HL-60 (cell line): Measurements from ENCODE around the gene ANAPC10.
A peak's percentile ranks its signal among the peaks of the same experiment; 100 is the strongest.

Experiments
- DNase-seq, 2 experiments: peaks; one replicate each; pipeline ENCODE4 v3.0.0-alpha.2; 2010 to 2020; ENCODE audit warnings: low read depth in 1 of 2, low spot score in 1 of 2
- H3K27ac ChIP-seq: fragments of 250-450 bp; sonication (Bioruptor Pico); replicated peaks from 2 replicates; pipeline ENCODE4 v1.5.1; 2020; ENCODE audit warnings: mild to moderate bottlenecking, moderate library complexity
- H3K27me3 ChIP-seq: fragments of 250-450 bp; sonication (Bioruptor Pico); 2 replicates; pipeline ENCODE4 v1.5.1; 2021; ENCODE audit warnings: mild to moderate bottlenecking, moderate library complexity; ENCODE audit not compliant: insufficient read depth, poor library complexity, severe bottlenecking
- H3K4me3 ChIP-seq: replicated peaks from 2 replicates; pipeline ENCODE4 v1.5.1; 2011; ENCODE audit warnings: mild to moderate bottlenecking, control low read depth, low read length; ENCODE audit not compliant: insufficient read depth
- CTCF ChIP-seq: IDR thresholded peaks from one replicate; pipeline ENCODE4 v1.5.1; 2011; ENCODE audit warnings: low read length, control low read depth, inconsistent platforms; ENCODE audit not compliant: insufficient read depth
- GABPA ChIP-seq: IDR thresholded peaks from 2 replicates; pipeline ENCODE4 v1.6.1; 2012; ENCODE audit warnings: low read depth
- POLR2AphosphoS5 ChIP-seq: IDR thresholded peaks from 2 replicates; pipeline ENCODE4 v1.6.1; 2012; ENCODE audit warnings: low read depth
- REST ChIP-seq: IDR thresholded peaks from 2 replicates; pipeline ENCODE4 v1.6.1; 2012; ENCODE audit warnings: low read depth; ENCODE audit not compliant: insufficient replicate concordance
- SPI1 ChIP-seq: IDR thresholded peaks from 2 replicates; pipeline ENCODE4 v1.6.1; 2012; ENCODE audit warnings: low read depth, mild to moderate bottlenecking, borderline replicate concordance

ANAPC10 gene

GRCh38 chr4:145099653-145100052 is 1.7 kb upstream of the ANAPC10 start:
- DNase-seq, result no peak
- Histone ChIP-seq H3K27me3 (no peaks in the 10 kb centered on the region), H3K4me3 (peak overlapping the region; percentile 92), H3K27ac (peak overlapping the region; percentile 91)
- TF ChIP-seq SPI1 (peak; percentile 93), REST (no peak)

- H3K4me3 ChIP-seq, result peak overlapping the region; percentile 92
- H3K27ac ChIP-seq, result peak overlapping the region; percentile 91
- peak; percentile 41 to 47 for DNase-seq
- no peaks in the 10 kb centered on the region for H3K27me3 ChIP-seq
- TF ChIP-seq REST, result no peak
- no peak for TF ChIP-seq CTCF
- TF ChIP-seq POLR2AphosphoS5, result no peak; the same call in 1 of the 2 replicates
- TF ChIP-seq SPI1, result no peak
- TF ChIP-seq GABPA, result no peak
Measured at GRCh38 chr4:145098675-145099037, 660 bp upstream of the ANAPC10 start.

- no peak for DNase-seq
- H3K27ac ChIP-seq, result peak overlapping the region; percentile 91
Measured at GRCh38 chr4:145097331-145097820, 620 bp downstream of the ANAPC10 start.

More at GRCh38 chr4:145097331-145097820, 620 bp downstream of the ANAPC10 start:
- TF ChIP-seq CTCF (no peak), POLR2AphosphoS5 (no peak), GABPA (no peak), REST (no peak), SPI1 (no peak)
- no peaks in the 10 kb centered on the region for H3K27me3 ChIP-seq
- H3K4me3 ChIP-seq, result peak overlapping the region; percentile 92
